ENCODE results near the gene AKNA. TPM values are rescaled to one million over a fixed set of nuclear protein-coding genes. Genes with fewer than 3 reads are reported as not detected.

AKNA gene
- polyA plus RNA-seq, 2 of the 4 experiments (the other 2 are of a cell fraction): 2.7 to 4.6 TPM

GRCh38 chr9:114355821-114356220, 32.0 kb downstream of the AKNA start:
- 78% methylated on average over 5 of the region's 6 CpGs for WGBS (ENCODE audit: missing lambda C conversion rate)
- H3K27ac ChIP-seq: no peak overlapping the region
- no peak for ATAC-seq
- no peak for DNase-seq (ENCODE audit: low read depth in 1 of 2, low spot score in 1 of 2)
- no peaks in the 10 kb centered on the region for H3K9me3 ChIP-seq
- TF ChIP-seq CHD2 (IDR thresholded peaks at IDR 0.05; ENCODE audit: low read length, partially characterized antibody) (no peak), NFE2L2 (conservative IDR thresholded peaks at IDR 0.05; ENCODE audit: low read length) (no peak), USF2 (IDR thresholded peaks at IDR 0.05) (no peak), E2F6 (IDR thresholded peaks at IDR 0.05; ENCODE audit: borderline replicate concordance, low read depth) (no peak), POLR2A (IDR thresholded peaks at IDR 0.05; ENCODE audit: low read length) (no peak), CBX8 (IDR thresholded peaks at IDR 0.05) (no peak), RFX5 (IDR thresholded peaks at IDR 0.05) (no peak), EP300 (IDR thresholded peaks at IDR 0.05) (no peak), TFCP2L1 (CRISPR knock-in tag; IDR thresholded peaks at IDR 0.05) (no peak), FOSB (CRISPR knock-in tag; IDR thresholded peaks at IDR 0.05) (no peak), CEBPB (IDR thresholded peaks at IDR 0.05) (no peak), EHF (CRISPR knock-in tag; IDR thresholded peaks at IDR 0.05) (no peak), SREBF2 (IDR thresholded peaks at IDR 0.05) (no peak), GATA3 (IDR thresholded peaks at IDR 0.05; ENCODE audit: borderline replicate concordance) (no peak), HDAC2 (IDR thresholded peaks at IDR 0.05) (no peak), EHMT2 (IDR thresholded peaks at IDR 0.05; ENCODE audit: low read depth) (no peak), MAFK (IDR thresholded peaks at IDR 0.05; ENCODE audit: partially characterized antibody) (no peak)
- no peak for FAIRE-seq
- POLR2A ChIA-PET: no interaction called here
- no peak overlapping the region for H3K4me3 ChIP-seq
- no peak overlapping the region for H3K4me2 ChIP-seq
- CTCF ChIA-PET: interaction anchor here (1.1 to 2.1 kb wide), 5 partner anchors 10 to 28 kb away, joined by 3 to 6 read pairs (median 5); no protein-coding TSS in a partner anchor
- peaks cover 3% of the 10 kb centered on the region; the same call in 1 of the 3 replicates for H3K4me1 ChIP-seq

GRCh38 chr9:114351932-114352331, 35.9 kb downstream of the AKNA start:
- Histone ChIP-seq H3K9me3 (no peaks in the 10 kb centered on the region), H3K4me3 (no peak overlapping the region), H3K4me2 (no peak overlapping the region), H3K27ac (peak overlapping the region in 1 of 2 experiments; percentile 85; a peak in 1 of 6 replicates), H3K4me1 (peaks cover 28% of the 10 kb centered on the region)
- FAIRE-seq (no peak), DNase-seq (ENCODE audit: low read depth in 1 of 2, low spot score in 1 of 2) (no peak), ATAC-seq (no peak)
- TF ChIP-seq CHD4 (IDR thresholded peaks at IDR 0.05; ENCODE audit: borderline replicate concordance) (no peak), TFCP2L1 (CRISPR knock-in tag; IDR thresholded peaks at IDR 0.05) (no peak), FOSL2 (IDR thresholded peaks at IDR 0.05) (no peak), FOSL2 (CRISPR knock-in tag; IDR thresholded peaks at IDR 0.05) (no peak), JUNB (IDR thresholded peaks at IDR 0.05) (no peak), KDM1A (IDR thresholded peaks at IDR 0.05; ENCODE audit: low read depth) (no peak), HOXB5 (CRISPR knock-in tag; IDR thresholded peaks at IDR 0.05) (no peak), GATA3 (IDR thresholded peaks at IDR 0.05; ENCODE audit: borderline replicate concordance) (no peak), TP53 (CRISPR knock-in tag; IDR thresholded peaks at IDR 0.05) (no peak), ESRRA (IDR thresholded peaks at IDR 0.05; ENCODE audit: borderline replicate concordance, low read length) (no peak), RARB (CRISPR knock-in tag; IDR thresholded peaks at IDR 0.05) (no peak), POLR2AphosphoS2 (conservative IDR thresholded peaks at IDR 0.05; ENCODE audit: low read length) (no peak)
- WGBS (ENCODE audit: missing lambda C conversion rate): 87% methylated on average over 4 of the region's 4 CpGs
- ChIA-PET CTCF (interaction anchor here (1.0 to 1.2 kb wide), 2 partner anchors 10 to 270 kb away, joined by 4 read pairs; no protein-coding TSS in a partner anchor), POLR2A (no interaction called here)
